Cardiac muscle cell (in vitro differentiated cells and primary cell): Measurements from ENCODE around the gene MRTFA. TPM values are rescaled to one million over a fixed set of nuclear protein-coding genes. Genes with fewer than 3 reads are reported as not detected.

ENCODE experiments used
- DNase-seq, 2 donors: peaks; one replicate each; pipeline versions ENCODE4 v3.0.0 to v3.0.0-alpha.2; 2010 to 2017; ENCODE audit warnings: low read depth in 1 of 2, low spot score in 1 of 2
- H3K27ac ChIP-seq: fragments of 200-600 bp; sonication (generic); 2 replicates; pipeline ENCODE4 v1.5.1; 2016
- H3K27me3 ChIP-seq: fragments of 200-600 bp; sonication (generic); 2 replicates; pipeline ENCODE4 v1.6.0; 2016; ENCODE audit warnings: control low read depth
- H3K36me3 ChIP-seq: fragments of 200-600 bp; sonication (generic); 2 replicates; pipeline ENCODE4 v1.5.1; 2016; ENCODE audit warnings: control low read depth
- H3K4me1 ChIP-seq: fragments of 200-600 bp; sonication (generic); 2 replicates; pipeline ENCODE4 v1.8.1; 2017; ENCODE audit warnings: low read depth, mild to moderate bottlenecking, mixed run types
- H3K4me3 ChIP-seq: fragments of 200-600 bp; sonication (generic); 2 replicates; pipeline ENCODE4 v1.5.1; 2016; ENCODE audit warnings: mild to moderate bottlenecking
- H3K9me3 ChIP-seq: fragments of 200-600 bp; sonication (generic); 2 replicates; pipeline ENCODE4 v1.5.1; 2017; ENCODE audit warnings: low read depth, mild to moderate bottlenecking, control low read depth
- CTCF ChIP-seq: IDR thresholded peaks from 2 replicates; pipeline ENCODE4 v1.5.1; 2012; ENCODE audit warnings: low read depth, mild to moderate bottlenecking, low read length
- polyA plus RNA-seq: library from polyadenylated mRNA; unstranded; fragments of >200 nt; fragmentation: Nextera tagmentation; extraction: Ambion mirVana; gene quantifications from 2 replicates; pipeline ENCODE4 v1.2.1, GENCODE V29; 2016
- total RNA-seq: library from RNA; depleted of rRNA; stranded (reverse); fragments of >200 nt; gene quantifications from 2 replicates; pipeline ENCODE4 v1.2.3, GENCODE V29; 2016

MRTFA gene
- total and polyA plus RNA-seq, 2 experiments from 2014 or later: 32.6 to 116 TPM

GRCh38 chr22:40521046-40521445, 115.5 kb downstream of the MRTFA start:
- no peaks in the 10 kb centered on the region for H3K4me1 ChIP-seq
- H3K36me3 ChIP-seq: no peaks in the 10 kb centered on the region
- H3K27me3 ChIP-seq: no peaks in the 10 kb centered on the region
- no peaks in the 10 kb centered on the region for H3K9me3 ChIP-seq
- H3K4me3 ChIP-seq: no peak overlapping the region
- DNase-seq: no peak
- TF ChIP-seq CTCF: no peak
- H3K27ac ChIP-seq: no peak overlapping the region

GRCh38 chr22:40520562-40520961, 116.0 kb downstream of the MRTFA start:
- DNase-seq: no peak
- no peaks in the 10 kb centered on the region for H3K36me3 ChIP-seq
- H3K9me3 ChIP-seq: no peaks in the 10 kb centered on the region
- no peak for TF ChIP-seq CTCF
- no peak overlapping the region for H3K27ac ChIP-seq
- H3K4me1 ChIP-seq: no peaks in the 10 kb centered on the region
- no peak overlapping the region for H3K4me3 ChIP-seq
- no peaks in the 10 kb centered on the region for H3K27me3 ChIP-seq

- no peak for TF ChIP-seq CTCF
- Histone ChIP-seq H3K27ac (no peak overlapping the region), H3K4me3 (no peak overlapping the region), H3K27me3 (no peaks in the 10 kb centered on the region), H3K4me1 (no peaks in the 10 kb centered on the region), H3K9me3 (no peaks in the 10 kb centered on the region), H3K36me3 (no peaks in the 10 kb centered on the region)
- no peak for DNase-seq
Measured at GRCh38 chr22:40519948-40520331, 116.6 kb downstream of the MRTFA start.

- H3K27me3 ChIP-seq: no peaks in the 10 kb centered on the region
- no peak overlapping the region for H3K4me3 ChIP-seq
- TF ChIP-seq CTCF: no peak
- no peaks in the 10 kb centered on the region for H3K36me3 ChIP-seq
- no peak for DNase-seq
- no peaks in the 10 kb centered on the region for H3K4me1 ChIP-seq
- no peak overlapping the region for H3K27ac ChIP-seq
- H3K9me3 ChIP-seq: no peaks in the 10 kb centered on the region
Measured at GRCh38 chr22:40519284-40519947, 117.1 kb downstream of the MRTFA start.

GRCh38 chr22:40518840-40519239, 117.7 kb downstream of the MRTFA start:
- H3K9me3 ChIP-seq: no peaks in the 10 kb centered on the region

More at GRCh38 chr22:40518840-40519239, 117.7 kb downstream of the MRTFA start:
- TF ChIP-seq CTCF: no peak
- no peak overlapping the region for H3K4me3 ChIP-seq
- H3K4me1 ChIP-seq: no peaks in the 10 kb centered on the region
- H3K27me3 ChIP-seq: no peaks in the 10 kb centered on the region
- no peak overlapping the region for H3K27ac ChIP-seq
- DNase-seq: no peak
- H3K36me3 ChIP-seq: no peaks in the 10 kb centered on the region
